ENCODE results near the gene LPCAT1. TPM values are rescaled to one million over a fixed set of nuclear protein-coding genes. Genes with fewer than 3 reads are reported as not detected.
A peak's percentile ranks its signal among the peaks of the same experiment; 100 is the strongest.

The LPCAT1 gene
- total and polyA plus RNA-seq, 2 of the 4 experiments (the other 2 are of a cell fraction): 17.7 to 33.6 TPM

- no peak for TF ChIP-seq CEBPB (IDR thresholded peaks at IDR 0.05; ENCODE audit: low read depth, low read length)
These were observed 54.9 kb downstream of the LPCAT1 start (continued) for GRCh38 chr5:1468629-1469527.

- no peak overlapping the region for H3K27ac ChIP-seq (ENCODE audit: insufficient read depth, low read length)
- ATAC-seq (ENCODE audit: low read depth) (no peak), DNase-seq (no peak)
- no peak overlapping the region for H2AFZ ChIP-seq (replicated peaks; ENCODE audit: low read length, poor library complexity)
- no peak overlapping the region for H2AK9ac ChIP-seq (replicated peaks; ENCODE audit: low read depth, low read length, poor library complexity)
- H3K4me2 ChIP-seq (ENCODE audit: low read depth, low read length): no peak overlapping the region
- H4K20me1 ChIP-seq (ENCODE audit: insufficient read depth, low read length): peaks cover 15% of the 10 kb centered on the region
- intact Hi-C loops (cut with micrococcal nuclease): no loop called here
- H3K4me3 ChIP-seq (ENCODE audit: insufficient read depth, low read depth, low read length): no peak overlapping the region
- BruUV-seq (replicated peaks): no TSS peak
- H2BK20ac ChIP-seq (ENCODE audit: low read depth, low read length): no peak overlapping the region
- ChIA-PET CTCF (no interaction called here), POLR2A (ENCODE audit: unreplicated experiment) (no interaction called here)
- H4K8ac ChIP-seq (ENCODE audit: low read depth in 2 of 2, low read length in 2 of 2): no peak overlapping the region
- dilution Hi-C loops (cut with HindIII; ENCODE audit: low sequenced_read_pairs, unreplicated experiment): no loop called here
- H3K14ac ChIP-seq (replicated peaks; ENCODE audit: low read depth, low read length): no peak overlapping the region
- no peak overlapping the region for H2BK15ac ChIP-seq (ENCODE audit: low read depth, low read length)
- H3K27me3 ChIP-seq (ENCODE audit: control insufficient read depth, insufficient read depth, low read length): no peaks in the 10 kb centered on the region
- no peak overlapping the region for H2AK5ac ChIP-seq (ENCODE audit: low read depth, low read length)
- no peak overlapping the region for H4K91ac ChIP-seq (ENCODE audit: insufficient read depth, low read depth, low read length)
- H3K79me1 ChIP-seq (ENCODE audit: low read depth in 1 of 2, low read length in 2 of 2): peaks cover 4 to 10% of the 10 kb centered on the region in 2 experiments; a peak in 1 of 4 replicates
- no peaks in the 10 kb centered on the region for H3K4me1 ChIP-seq (ENCODE audit: control insufficient read depth, insufficient read depth, low read length)
- WGBS, 2 experiments (ENCODE audit: extremely low coverage in 2 of 2, insufficient read length in 1 of 2): 81% methylated on average over 8 of the region's 15 CpGs; no CpG with 5 or more reads in 1 of the 2 experiments
- peaks cover 8% of the 10 kb centered on the region for H3K9me1 ChIP-seq (ENCODE audit: insufficient read depth, low read length)
- no peak overlapping the region for H3K23ac ChIP-seq (ENCODE audit: low read depth, low read length)
- in situ Hi-C loops (cut with MboI; ENCODE audit: low sequenced_read_pairs): no loop called here
- peaks cover 79% of the 10 kb centered on the region for H3K36me3 ChIP-seq (ENCODE audit: control insufficient read depth, insufficient read depth, low read length)
- H3K9ac ChIP-seq (ENCODE audit: low read depth, low read length): no peak overlapping the region
- H2BK120ac ChIP-seq (ENCODE audit: low read depth, low read length): no peak overlapping the region
- no peak overlapping the region for H3K18ac ChIP-seq (ENCODE audit: low read depth, low read length)
- H3K9me3 ChIP-seq (ENCODE audit: control insufficient read depth, insufficient read depth, low read length): no peaks in the 10 kb centered on the region; the same call in 1 of the 2 replicates
- no peak overlapping the region for H3K4ac ChIP-seq (ENCODE audit: low read depth, low read length)
- TF ChIP-seq RAD21 (IDR thresholded peaks at IDR 0.05; ENCODE audit: low read length) (peak; percentile 34), POLR2A (IDR thresholded peaks at IDR 0.05; ENCODE audit: low read depth, low read length) (no peak), CTCF (conservative IDR thresholded peaks at IDR 0.05; ENCODE audit: low read depth, low read length) (peak; percentile 28)
- H3K56ac ChIP-seq (ENCODE audit: extremely low read depth, insufficient read depth, low read length): no peak overlapping the region
- no peak overlapping the region for H4K5ac ChIP-seq (ENCODE audit: low read depth, low read length)
- H2BK5ac ChIP-seq (ENCODE audit: low read depth, low read length, poor library complexity, severe bottlenecking): no peak overlapping the region
These were observed 55.5 kb downstream of the LPCAT1 start for GRCh38 chr5:1468247-1468612.

Measured in IMR-90 (cell line).